B cell (primary cell): ENCODE measurements around the gene SLIT3. TPM values are rescaled to one million over a fixed set of nuclear protein-coding genes. Genes with fewer than 3 reads are reported as not detected.

Experiments used
- ATAC-seq: fragments of 200-7000 bp; cut with Tn5 transposase; one replicate; pipeline ENCODE4 v1.10.0; 2021; ENCODE audit warnings: low read depth, mild to moderate bottlenecking, moderate number of reproducible peaks, moderate library complexity
- CTCF ChIA-PET: fragments of 350-600 bp; sonication (Branson Sonifier 250); formaldehyde crosslinking; loops from one replicate; lab custom pipeline; 2021; ENCODE audit warnings: antibody characterized with exemption, inconsistent platforms; lab: Charles Lee
- POLR2A ChIA-PET: fragments of 350-600 bp; sonication (Branson Sonifier 250); formaldehyde crosslinking; loops from one replicate; lab custom pipeline; 2021; ENCODE audit warnings: antibody characterized with exemption; lab: Charles Lee
- DNase-seq: peaks from one replicate; pipeline ENCODE4 v3.0.0; 2013
- H2AFZ ChIP-seq: 2 replicates; pipeline ENCODE4 v1.6.1; 2012; ENCODE audit warnings: mild to moderate bottlenecking, low read depth, low read length; ENCODE audit not compliant: insufficient read depth, poor library complexity, severe bottlenecking
- H3K27ac ChIP-seq, 2 donors: 1 replicate in 1 of 2; 2 replicates in 1 of 2; pipeline ENCODE4 v1.5.1; 2012 to 2013; ENCODE audit warnings: low read length in 2 of 2, mild to moderate bottlenecking in 2 of 2, moderate library complexity in 1 of 2
- H3K27me3 ChIP-seq, 4 experiments: fragments of 200-600 bp in 1 of 4; sonication (generic) in 1 of 4; replicated peaks in 1 of 4; 1 replicate in 2 of 4; 2 replicates in 2 of 4; pipeline versions ENCODE4 v1.6.1 to v1.7.0; 2013 to 2016; ENCODE audit warnings: low read length in 3 of 4, mild to moderate bottlenecking in 2 of 4, mixed read lengths in 1 of 4, moderate library complexity in 1 of 4; ENCODE audit not compliant: insufficient read depth in 4 of 4, control insufficient read depth in 3 of 4; ENCODE audit errors: control extremely low read depth in 1 of 4
- H3K36me3 ChIP-seq, 2 experiments: replicated peaks in 1 of 2; 1 replicate in 1 of 2; 2 replicates in 1 of 2; pipeline versions ENCODE4 v1.6.1 to v1.7.1; 2013; ENCODE audit warnings: low read length in 1 of 2; ENCODE audit not compliant: insufficient read depth in 2 of 2, control insufficient read depth in 1 of 2; ENCODE audit errors: control extremely low read depth in 1 of 2, extremely low read depth in 1 of 2
- H3K4me1 ChIP-seq, 2 donors: fragments of 200-600 bp in 1 of 2; sonication (generic) in 1 of 2; 1 replicate in 1 of 2; 2 replicates in 1 of 2; pipeline versions ENCODE4 v1.5.1 to v1.6.1; 2013 to 2017; ENCODE audit warnings: low read length in 2 of 2; ENCODE audit not compliant: control insufficient read depth in 2 of 2, insufficient read depth in 2 of 2
- H3K4me2 ChIP-seq: replicated peaks from 2 replicates; pipeline ENCODE3; 2012; ENCODE audit warnings: mild to moderate bottlenecking, low read depth, low read length; ENCODE audit not compliant: poor library complexity, severe bottlenecking
- H3K4me3 ChIP-seq, 5 experiments: fragments of 200-600 bp in 1 of 5; sonication (generic) in 1 of 5; 1 replicate in 3 of 5; 2 replicates in 2 of 5; pipeline versions ENCODE4 v1.5.1 to v1.7.0; 2011 to 2016; ENCODE audit warnings: low read length in 4 of 5, mild to moderate bottlenecking in 4 of 5, low read depth in 2 of 5, control low read depth in 1 of 5, moderate library complexity in 1 of 5; ENCODE audit not compliant: insufficient read depth in 1 of 5; ENCODE audit errors: control extremely low read depth in 1 of 5, extremely low read depth in 1 of 5
- H3K79me2 ChIP-seq: fragments of 200-600 bp; sonication (generic); one replicate; pipeline ENCODE4 v1.6.0; 2016; ENCODE audit warnings: low read length; ENCODE audit not compliant: control insufficient read depth, insufficient read depth
- H3K9ac ChIP-seq: fragments of 200-600 bp; sonication (generic); 2 replicates; pipeline ENCODE4 v1.6.1; 2017; ENCODE audit warnings: mild to moderate bottlenecking, low read length, moderate library complexity
- H3K9me3 ChIP-seq, 3 donors: one replicate each; pipeline versions ENCODE4 v1.6.1 to v1.7.1; 2013; ENCODE audit warnings: low read length in 2 of 3; ENCODE audit not compliant: control insufficient read depth in 2 of 3, insufficient read depth in 1 of 3; ENCODE audit errors: control extremely low read depth in 1 of 3
- H4K20me1 ChIP-seq: 2 replicates; pipeline ENCODE4 v1.6.0; 2012; ENCODE audit warnings: mild to moderate bottlenecking, low read length; ENCODE audit not compliant: insufficient read depth, control insufficient read depth, poor library complexity, severe bottlenecking
- H3K27ac Mint-ChIP-seq: one replicate; pipeline ENCODE4 v1.8.0; 2021; ENCODE audit warnings: mixed read lengths
- H3K27me3 Mint-ChIP-seq: one replicate; pipeline ENCODE4 v1.8.0; 2021; ENCODE audit warnings: mixed read lengths
- H3K4me1 Mint-ChIP-seq: one replicate; pipeline ENCODE4 v1.8.0; 2021; ENCODE audit warnings: mixed read lengths
- H3K4me3 Mint-ChIP-seq: one replicate; pipeline ENCODE4 v1.8.0; 2021; ENCODE audit warnings: mixed read lengths
- H3K9me3 Mint-ChIP-seq: one replicate; pipeline ENCODE4 v1.8.0; 2022; ENCODE audit warnings: mixed read lengths; ENCODE audit not compliant: insufficient read depth
- EZH2 ChIP-seq: IDR thresholded peaks from 2 replicates; pipeline ENCODE4 v1.6.1; 2012; ENCODE audit warnings: borderline replicate concordance, low read depth, mild to moderate bottlenecking, moderate library complexity, low read length; ENCODE audit not compliant: insufficient read depth, poor library complexity, severe bottlenecking
- WGBS: methylation state at CpG from one replicate; pipeline ENCODE4 v1.1.5; 2013; ENCODE audit warnings: missing lambda C conversion rate; ENCODE audit not compliant: insufficient coverage; 5-methylcytosine and 5-hydroxymethylcytosine counted together
- intact Hi-C: fragments of 100-400 bp; cut with micrococcal nuclease; formaldehyde crosslinking; loops from one replicate; pipeline ENCODE4 v1.10.0; 2022
- polyA plus RNA-seq: library from polyadenylated mRNA; depleted of rRNA; stranded (reverse); fragments of >200 nt; gene quantifications from 2 replicates; pipeline ENCODE4 v1.2.3, GENCODE V29; 2012
- total RNA-seq, 2 donors: library from RNA; stranded (reverse); fragments of 120-200 nt in 1 of 2; gene quantifications; 1 replicate in 1 of 2; 2 replicates in 1 of 2; pipeline versions ENCODE4 v1.2.3 to v1.2.4, GENCODE V29; 2013 to 2022
- TF ChIP-seq, protein P1 (sequence below): fragments of 200-600 bp; IDR thresholded peaks from one replicate; pipeline ENCODE4 v1.8.0; 2022; ENCODE audit warnings: antibody characterized with exemption, mild to moderate bottlenecking

The SLIT3 gene
- total and polyA plus RNA-seq, 2 donors (not counting 1 experiment from before 2014, with no cell fraction given): not detected

DNA sequence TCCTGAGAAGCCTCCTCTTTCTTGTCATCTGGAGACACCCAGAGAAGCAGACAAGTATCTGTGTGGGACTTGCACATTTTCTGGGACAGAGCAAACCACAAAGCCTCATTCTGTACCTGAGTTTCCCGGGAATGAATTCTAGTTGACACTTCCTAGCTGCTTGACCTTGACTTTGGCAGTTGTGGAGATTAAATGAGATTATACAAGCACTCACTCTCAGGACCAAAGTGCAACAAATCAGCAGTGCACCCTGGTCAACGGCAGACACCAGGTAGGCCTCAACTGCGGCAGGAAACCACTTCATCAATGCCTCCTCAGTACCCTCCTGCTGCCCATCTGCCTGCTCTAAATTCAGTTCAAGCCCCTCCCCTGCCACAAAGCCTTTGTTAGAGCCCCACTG is 607.1 kb downstream of the SLIT3 start:
- ChIA-PET CTCF (no interaction called here), POLR2A (no interaction called here)
- no peaks in the 10 kb centered on the region for H3K36me3 ChIP-seq
- no peaks in the 10 kb centered on the region for H3K4me1 ChIP-seq
- TF ChIP-seq EZH2: no peak
- TF ChIP-seq, protein P1, sequence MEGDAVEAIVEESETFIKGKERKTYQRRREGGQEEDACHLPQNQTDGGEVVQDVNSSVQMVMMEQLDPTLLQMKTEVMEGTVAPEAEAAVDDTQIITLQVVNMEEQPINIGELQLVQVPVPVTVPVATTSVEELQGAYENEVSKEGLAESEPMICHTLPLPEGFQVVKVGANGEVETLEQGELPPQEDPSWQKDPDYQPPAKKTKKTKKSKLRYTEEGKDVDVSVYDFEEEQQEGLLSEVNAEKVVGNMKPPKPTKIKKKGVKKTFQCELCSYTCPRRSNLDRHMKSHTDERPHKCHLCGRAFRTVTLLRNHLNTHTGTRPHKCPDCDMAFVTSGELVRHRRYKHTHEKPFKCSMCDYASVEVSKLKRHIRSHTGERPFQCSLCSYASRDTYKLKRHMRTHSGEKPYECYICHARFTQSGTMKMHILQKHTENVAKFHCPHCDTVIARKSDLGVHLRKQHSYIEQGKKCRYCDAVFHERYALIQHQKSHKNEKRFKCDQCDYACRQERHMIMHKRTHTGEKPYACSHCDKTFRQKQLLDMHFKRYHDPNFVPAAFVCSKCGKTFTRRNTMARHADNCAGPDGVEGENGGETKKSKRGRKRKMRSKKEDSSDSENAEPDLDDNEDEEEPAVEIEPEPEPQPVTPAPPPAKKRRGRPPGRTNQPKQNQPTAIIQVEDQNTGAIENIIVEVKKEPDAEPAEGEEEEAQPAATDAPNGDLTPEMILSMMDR: no peak
- WGBS: 90% methylated on average over 3 of the region's 3 CpGs
- no peak overlapping the region for H2AFZ ChIP-seq
- no peak overlapping the region for H3K4me3 Mint-ChIP-seq
- no peak overlapping the region for H3K4me2 ChIP-seq
- peaks cover 19% of the 10 kb centered on the region for H3K27me3 Mint-ChIP-seq
- H3K27ac Mint-ChIP-seq: no peak overlapping the region
- H3K79me2 ChIP-seq: no peaks in the 10 kb centered on the region
- ATAC-seq (no peak), DNase-seq (no peak)
- no peaks in the 10 kb centered on the region for H4K20me1 ChIP-seq
- H3K4me3 ChIP-seq: no peak overlapping the region
- no peak overlapping the region for H3K9ac ChIP-seq
- H3K9me3 Mint-ChIP-seq: no peaks in the 10 kb centered on the region
- H3K4me1 Mint-ChIP-seq: no peaks in the 10 kb centered on the region
- no peak overlapping the region for H3K27ac ChIP-seq
- intact Hi-C loops: no loop called here
- peaks cover 0 to 4% (median 3%) of the 10 kb centered on the region in 4 experiments for H3K27me3 ChIP-seq
- no peaks in the 10 kb centered on the region for H3K9me3 ChIP-seq

DNA sequence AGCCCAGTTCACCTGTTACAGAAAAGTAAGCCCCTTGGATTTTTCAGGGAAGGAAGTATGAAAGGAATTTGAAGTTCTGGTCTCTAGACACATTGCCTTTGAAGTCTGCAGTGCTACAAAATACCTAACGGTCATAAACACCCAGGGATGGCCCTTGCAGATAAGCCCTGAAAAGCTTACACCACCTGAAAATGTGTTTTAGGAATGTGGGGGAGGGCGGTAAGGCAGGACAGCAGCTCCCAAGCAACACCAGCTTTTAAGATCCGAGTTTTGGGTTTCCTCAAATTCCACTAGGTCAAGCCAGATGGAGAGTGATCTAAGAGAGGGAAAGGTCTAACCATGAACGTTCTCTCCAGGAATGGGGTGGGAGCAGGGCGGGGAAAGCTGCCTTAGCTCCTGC is 607.6 kb downstream of the SLIT3 start:
- intact Hi-C loops: no loop called here
- H3K4me1 ChIP-seq: no peaks in the 10 kb centered on the region
- no peak for ATAC-seq
- no peak overlapping the region for H3K4me2 ChIP-seq
- DNase-seq: no peak
- H3K79me2 ChIP-seq: no peaks in the 10 kb centered on the region
- 81% methylated on average over 5 of the region's 5 CpGs for WGBS
- no peak overlapping the region for H2AFZ ChIP-seq
- H3K9me3 Mint-ChIP-seq: no peaks in the 10 kb centered on the region
- POLR2A ChIA-PET: no interaction called here
- no peak overlapping the region for H3K27ac Mint-ChIP-seq
- TF ChIP-seq EZH2: no peak
- TF ChIP-seq, protein P1: no peak
- H3K27me3 ChIP-seq: peaks cover 0 to 4% (median 3%) of the 10 kb centered on the region in 4 experiments
- no peak overlapping the region for H3K27ac ChIP-seq
- H3K4me1 Mint-ChIP-seq: no peaks in the 10 kb centered on the region
- H3K4me3 ChIP-seq: no peak overlapping the region
- no peaks in the 10 kb centered on the region for H4K20me1 ChIP-seq
- H3K36me3 ChIP-seq: no peaks in the 10 kb centered on the region
- H3K4me3 Mint-ChIP-seq: no peak overlapping the region
- no peaks in the 10 kb centered on the region for H3K9me3 ChIP-seq
- CTCF ChIA-PET: no interaction called here
- H3K9ac ChIP-seq: no peak overlapping the region
- peaks cover 18% of the 10 kb centered on the region for H3K27me3 Mint-ChIP-seq
